ENCODE measurements around the gene RBPJ. TPM values are rescaled to one million over a fixed set of nuclear protein-coding genes. Genes with fewer than 3 reads are reported as not detected.
A peak's percentile ranks its signal among the peaks of the same experiment; 100 is the strongest.

The RBPJ gene
- total and polyA plus RNA-seq, 10 donors: 18.4 to 91.9 (median 77.9) TPM

DNA sequence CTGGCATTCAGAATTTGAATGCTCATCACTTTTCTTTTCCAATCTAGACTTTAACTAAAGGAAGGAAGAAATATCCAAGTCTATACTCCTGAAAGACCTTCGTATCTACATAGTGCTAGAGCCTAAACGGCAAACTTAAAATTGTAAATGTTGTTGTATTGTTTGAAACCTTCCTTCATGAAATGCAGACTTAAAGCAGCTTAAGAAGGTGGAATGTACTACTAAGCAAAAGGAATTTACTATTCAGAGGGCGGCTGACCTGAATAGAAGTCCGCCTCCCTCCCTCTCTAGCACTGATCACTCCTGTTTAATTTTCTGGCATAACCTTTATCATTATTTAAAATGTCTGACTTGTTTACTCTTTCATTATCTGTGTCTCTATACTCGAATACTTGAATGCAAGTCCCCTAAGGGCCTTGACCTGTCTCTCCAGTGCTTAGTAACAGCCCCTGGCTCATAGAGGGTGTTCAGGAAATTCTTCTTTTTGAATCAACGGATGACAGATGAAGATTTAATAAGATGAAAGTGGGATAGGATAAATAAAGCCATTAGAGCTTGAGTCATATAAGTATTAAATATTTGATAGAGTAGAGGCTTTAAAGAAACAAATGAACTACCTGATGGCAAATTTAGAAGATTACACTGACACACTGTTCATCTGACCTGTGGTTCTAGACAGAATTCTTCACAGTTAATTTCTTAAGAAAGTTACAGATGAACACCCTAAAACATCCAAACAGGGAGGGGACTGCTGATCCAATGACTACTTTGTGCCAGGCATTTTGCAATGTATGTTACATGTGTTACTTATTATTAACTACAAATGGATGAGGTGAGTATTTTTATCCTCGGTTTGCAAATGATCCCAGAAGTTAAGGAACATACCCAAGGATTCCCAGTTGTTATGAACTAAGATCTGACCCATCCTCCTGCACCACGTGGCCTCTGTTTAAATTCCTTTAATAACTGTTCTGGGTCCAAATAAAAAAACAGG is 20.2 kb upstream of the RBPJ start:
- intact Hi-C loops (cut with DNase I; ENCODE audit: low total_unique reads): loop anchor here (10.0 kb wide), 1 partner anchor 216 kb away; no protein-coding TSS in a partner anchor
- no peak for DNase-seq
- no peaks in the 10 kb centered on the region for H3K9me3 ChIP-seq
- H3K4me1 ChIP-seq: peaks cover 0 to 18% (median 0%) of the 10 kb centered on the region in 6 donors
- 81 to 89% (median 88%) methylated on average over 8 of the region's 8 CpGs for WGBS, 5 donors
- TF ChIP-seq POLR2AphosphoS5 (IDR thresholded peaks at IDR 0.05): no peak
- no peak for TF ChIP-seq POLR2A (IDR thresholded peaks at IDR 0.05)
- TF ChIP-seq, protein P1, sequence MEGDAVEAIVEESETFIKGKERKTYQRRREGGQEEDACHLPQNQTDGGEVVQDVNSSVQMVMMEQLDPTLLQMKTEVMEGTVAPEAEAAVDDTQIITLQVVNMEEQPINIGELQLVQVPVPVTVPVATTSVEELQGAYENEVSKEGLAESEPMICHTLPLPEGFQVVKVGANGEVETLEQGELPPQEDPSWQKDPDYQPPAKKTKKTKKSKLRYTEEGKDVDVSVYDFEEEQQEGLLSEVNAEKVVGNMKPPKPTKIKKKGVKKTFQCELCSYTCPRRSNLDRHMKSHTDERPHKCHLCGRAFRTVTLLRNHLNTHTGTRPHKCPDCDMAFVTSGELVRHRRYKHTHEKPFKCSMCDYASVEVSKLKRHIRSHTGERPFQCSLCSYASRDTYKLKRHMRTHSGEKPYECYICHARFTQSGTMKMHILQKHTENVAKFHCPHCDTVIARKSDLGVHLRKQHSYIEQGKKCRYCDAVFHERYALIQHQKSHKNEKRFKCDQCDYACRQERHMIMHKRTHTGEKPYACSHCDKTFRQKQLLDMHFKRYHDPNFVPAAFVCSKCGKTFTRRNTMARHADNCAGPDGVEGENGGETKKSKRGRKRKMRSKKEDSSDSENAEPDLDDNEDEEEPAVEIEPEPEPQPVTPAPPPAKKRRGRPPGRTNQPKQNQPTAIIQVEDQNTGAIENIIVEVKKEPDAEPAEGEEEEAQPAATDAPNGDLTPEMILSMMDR (IDR thresholded peaks at IDR 0.05 in 8 of 11, conservative IDR thresholded peaks at IDR 0.05 in 3 of 11): no peak
- H3K27me3 ChIP-seq (replicated peaks in 1 of 7): no peaks in the 10 kb centered on the region
- H3K27ac ChIP-seq: no peak overlapping the region
- no peaks in the 10 kb centered on the region for H3K36me3 ChIP-seq
- H3K4me3 ChIP-seq: no peak overlapping the region

DNA sequence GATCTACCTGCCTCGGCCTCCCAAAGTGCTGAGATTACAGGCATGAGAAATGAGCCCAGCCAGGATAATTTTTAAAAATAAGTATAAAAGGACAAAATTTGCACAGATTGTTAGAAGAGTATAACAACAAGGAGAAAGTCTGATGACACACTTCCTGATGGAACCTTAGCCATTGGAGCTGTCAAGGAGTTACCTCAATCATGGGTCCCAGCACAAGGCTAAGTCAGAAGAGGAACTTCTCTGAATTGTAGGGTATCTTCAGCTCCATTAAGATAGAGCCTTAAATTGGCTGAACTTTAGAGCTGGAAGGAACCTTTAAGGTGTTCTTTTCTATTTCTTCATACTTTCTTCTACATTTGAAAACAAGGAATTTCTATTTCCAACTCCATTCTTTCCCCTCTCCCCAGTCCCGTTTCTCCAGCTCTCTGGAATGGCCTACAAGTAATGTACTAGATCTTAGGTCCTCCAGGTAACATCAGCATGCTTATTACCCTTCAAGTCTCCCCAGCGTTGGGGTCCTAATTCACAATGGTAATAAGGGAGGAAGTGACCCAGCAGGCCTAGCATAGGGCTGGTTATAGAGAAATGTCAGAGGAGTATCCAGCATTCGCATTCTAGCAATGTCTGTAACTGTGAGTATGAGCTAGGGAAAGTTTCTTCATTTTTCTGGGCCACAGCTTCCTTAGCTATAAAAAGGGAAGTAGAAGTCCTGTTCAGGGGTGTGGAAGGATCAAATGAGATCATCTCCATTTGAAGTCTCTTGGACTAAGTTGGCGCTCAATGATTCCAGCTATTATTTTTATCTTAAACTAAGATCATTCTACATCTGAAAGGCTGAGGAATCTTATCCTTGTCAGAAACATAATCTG is 18.5 kb upstream of the RBPJ start:
- H3K27me3 ChIP-seq (replicated peaks in 1 of 7): no peaks in the 10 kb centered on the region
- peaks cover 0 to 18% (median 0%) of the 10 kb centered on the region in 6 donors for H3K4me1 ChIP-seq
- intact Hi-C loops (cut with DNase I; ENCODE audit: low total_unique reads): loop anchor here (10.0 kb wide), 1 partner anchor 217 kb away; no protein-coding TSS in a partner anchor
- no peak overlapping the region for H3K4me3 ChIP-seq
- H3K36me3 ChIP-seq: no peaks in the 10 kb centered on the region
- no peak for DNase-seq
- H3K27ac ChIP-seq: peak overlapping the region in 4 of 8 donors; percentile 37 to 67 (median 64)
- H3K9me3 ChIP-seq: no peaks in the 10 kb centered on the region
- TF ChIP-seq, protein P1 (IDR thresholded peaks at IDR 0.05 in 8 of 11, conservative IDR thresholded peaks at IDR 0.05 in 3 of 11): no peak
- TF ChIP-seq POLR2A (IDR thresholded peaks at IDR 0.05): no peak
- TF ChIP-seq POLR2AphosphoS5 (IDR thresholded peaks at IDR 0.05): no peak
- WGBS, 5 donors: 67 to 80% (median 79%) methylated on average over 5 of the region's 5 CpGs

DNA sequence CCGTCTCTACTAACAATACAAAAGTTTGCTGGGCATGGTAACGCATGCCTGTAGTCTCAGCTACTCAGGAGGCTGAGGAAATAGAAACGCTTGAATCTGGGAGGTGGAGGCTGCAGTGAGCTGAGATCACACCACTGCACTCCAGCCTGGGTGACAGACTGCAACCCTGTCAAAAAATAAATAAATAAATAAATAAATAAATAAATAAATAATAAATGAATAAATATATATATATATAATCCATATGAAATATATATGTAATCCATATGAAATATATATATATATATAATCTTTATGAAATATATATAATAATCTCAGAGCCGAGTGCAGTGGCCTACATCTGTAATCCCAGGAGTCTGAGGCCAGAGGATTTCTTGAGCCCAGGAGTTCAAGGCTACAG is 17.8 kb upstream of the RBPJ start:
- H3K4me1 ChIP-seq: peaks cover 0 to 18% (median 0%) of the 10 kb centered on the region in 6 donors
- H3K4me3 ChIP-seq: no peak overlapping the region
- H3K36me3 ChIP-seq: no peaks in the 10 kb centered on the region
- WGBS, 5 donors: 94 to 98% (median 95%) methylated on average over 4 of the region's 4 CpGs
- intact Hi-C loops (cut with DNase I; ENCODE audit: low total_unique reads): loop anchor here (10.0 kb wide), 1 partner anchor 218 kb away; no protein-coding TSS in a partner anchor
- TF ChIP-seq POLR2AphosphoS5 (IDR thresholded peaks at IDR 0.05) (no peak), POLR2A (IDR thresholded peaks at IDR 0.05) (no peak)
- TF ChIP-seq, protein P1 (IDR thresholded peaks at IDR 0.05 in 8 of 11, conservative IDR thresholded peaks at IDR 0.05 in 3 of 11): no peak
- peak overlapping the region in 1 of 8 donors; percentile 67 for H3K27ac ChIP-seq
- no peak for DNase-seq
- no peaks in the 10 kb centered on the region for H3K9me3 ChIP-seq
- no peaks in the 10 kb centered on the region for H3K27me3 ChIP-seq (replicated peaks in 1 of 7)

All from spleen (tissue), 11 donors.